ENCODE results near the gene KCNK2.

KCNK2 gene

DNA sequence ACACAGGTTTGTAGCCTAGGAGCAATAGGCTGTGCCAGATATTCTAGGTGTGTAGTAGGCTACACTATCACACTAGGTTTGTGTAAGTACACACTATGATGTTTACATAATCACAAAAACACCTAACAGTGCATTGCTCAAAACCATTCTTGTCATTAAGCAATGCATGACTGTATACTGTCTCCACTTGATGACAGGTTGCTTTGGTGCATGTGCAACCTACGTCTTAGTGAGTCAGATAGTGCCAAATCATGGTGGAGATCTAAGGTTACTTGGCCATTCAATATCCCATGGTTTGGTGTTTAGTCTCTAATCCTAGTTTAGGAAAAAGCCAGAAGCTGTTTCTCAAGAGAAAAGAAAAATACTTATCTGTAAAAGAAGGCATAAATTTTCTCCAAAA, 181.1 kb downstream of the KCNK2 start:
- no peak overlapping the region for H3K4me3 ChIP-seq (ENCODE audit: low read length)
- H4K20me1 ChIP-seq (ENCODE audit: control insufficient read depth, insufficient read depth, low read depth, low read length), result no peaks in the 10 kb centered on the region
- no peak for TF ChIP-seq EZH2phosphoT487 (IDR thresholded peaks at IDR 0.05; ENCODE audit: borderline replicate concordance, low read length)
- TF ChIP-seq, protein P1, sequence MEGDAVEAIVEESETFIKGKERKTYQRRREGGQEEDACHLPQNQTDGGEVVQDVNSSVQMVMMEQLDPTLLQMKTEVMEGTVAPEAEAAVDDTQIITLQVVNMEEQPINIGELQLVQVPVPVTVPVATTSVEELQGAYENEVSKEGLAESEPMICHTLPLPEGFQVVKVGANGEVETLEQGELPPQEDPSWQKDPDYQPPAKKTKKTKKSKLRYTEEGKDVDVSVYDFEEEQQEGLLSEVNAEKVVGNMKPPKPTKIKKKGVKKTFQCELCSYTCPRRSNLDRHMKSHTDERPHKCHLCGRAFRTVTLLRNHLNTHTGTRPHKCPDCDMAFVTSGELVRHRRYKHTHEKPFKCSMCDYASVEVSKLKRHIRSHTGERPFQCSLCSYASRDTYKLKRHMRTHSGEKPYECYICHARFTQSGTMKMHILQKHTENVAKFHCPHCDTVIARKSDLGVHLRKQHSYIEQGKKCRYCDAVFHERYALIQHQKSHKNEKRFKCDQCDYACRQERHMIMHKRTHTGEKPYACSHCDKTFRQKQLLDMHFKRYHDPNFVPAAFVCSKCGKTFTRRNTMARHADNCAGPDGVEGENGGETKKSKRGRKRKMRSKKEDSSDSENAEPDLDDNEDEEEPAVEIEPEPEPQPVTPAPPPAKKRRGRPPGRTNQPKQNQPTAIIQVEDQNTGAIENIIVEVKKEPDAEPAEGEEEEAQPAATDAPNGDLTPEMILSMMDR (IDR thresholded peaks at IDR 0.05; ENCODE audit: low read depth, low read length, poor library complexity, severe bottlenecking), result no peak
- no peak overlapping the region for H3K27ac ChIP-seq (ENCODE audit: low read depth, low read length)
- H3K79me2 ChIP-seq (ENCODE audit: control insufficient read depth, low read length), result no peaks in the 10 kb centered on the region
- H3K4me1 ChIP-seq (ENCODE audit: control insufficient read depth, low read length), result no peaks in the 10 kb centered on the region
- no peaks in the 10 kb centered on the region for H3K9me2 ChIP-seq (replicated peaks; ENCODE audit: control insufficient read depth, low read length)
- H3K4me2 ChIP-seq (ENCODE audit: low read length), result no peak overlapping the region
- no peaks in the 10 kb centered on the region for H3K9me3 ChIP-seq (ENCODE audit: control insufficient read depth, insufficient read depth, low read length)
- H3K36me3 ChIP-seq (ENCODE audit: control insufficient read depth, low read length), result no peaks in the 10 kb centered on the region
- no peaks in the 10 kb centered on the region for H3K27me3 ChIP-seq (ENCODE audit: control insufficient read depth, low read length)
- H3F3A ChIP-seq (ENCODE audit: control insufficient read depth, insufficient read depth), result no peaks in the 10 kb centered on the region

- Histone ChIP-seq H3F3A (ENCODE audit: control insufficient read depth, insufficient read depth) (no peaks in the 10 kb centered on the region), H3K4me3 (ENCODE audit: low read length) (no peak overlapping the region), H3K9me2 (replicated peaks; ENCODE audit: control insufficient read depth, low read length) (no peaks in the 10 kb centered on the region), H3K79me2 (ENCODE audit: control insufficient read depth, low read length) (no peaks in the 10 kb centered on the region), H3K36me3 (ENCODE audit: control insufficient read depth, low read length) (no peaks in the 10 kb centered on the region), H3K27ac (ENCODE audit: low read depth, low read length) (no peak overlapping the region), H3K4me2 (ENCODE audit: low read length) (no peak overlapping the region), H3K4me1 (ENCODE audit: control insufficient read depth, low read length) (no peaks in the 10 kb centered on the region), H4K20me1 (ENCODE audit: control insufficient read depth, insufficient read depth, low read depth, low read length) (no peaks in the 10 kb centered on the region), H3K27me3 (ENCODE audit: control insufficient read depth, low read length) (no peaks in the 10 kb centered on the region), H3K9me3 (ENCODE audit: control insufficient read depth, insufficient read depth, low read length) (no peaks in the 10 kb centered on the region)
- TF ChIP-seq EZH2phosphoT487 (IDR thresholded peaks at IDR 0.05; ENCODE audit: borderline replicate concordance, low read length), result no peak
- TF ChIP-seq, protein P1 (IDR thresholded peaks at IDR 0.05; ENCODE audit: low read depth, low read length, poor library complexity, severe bottlenecking), result no peak
These were observed 182.1 kb downstream of the KCNK2 start for GRCh38 chr1:215264649-215265048.

GRCh38 chr1:215267495-215267894, 185.0 kb downstream of the KCNK2 start:
- no peak overlapping the region for H3K4me3 ChIP-seq (ENCODE audit: low read length)
- TF ChIP-seq EZH2phosphoT487 (IDR thresholded peaks at IDR 0.05; ENCODE audit: borderline replicate concordance, low read length), result no peak
- H3K79me2 ChIP-seq (ENCODE audit: control insufficient read depth, low read length), result no peaks in the 10 kb centered on the region
- H3K36me3 ChIP-seq (ENCODE audit: control insufficient read depth, low read length), result no peaks in the 10 kb centered on the region
- H3K27me3 ChIP-seq (ENCODE audit: control insufficient read depth, low read length), result no peaks in the 10 kb centered on the region
- H3K4me1 ChIP-seq (ENCODE audit: control insufficient read depth, low read length), result no peaks in the 10 kb centered on the region
- H4K20me1 ChIP-seq (ENCODE audit: control insufficient read depth, insufficient read depth, low read depth, low read length), result no peaks in the 10 kb centered on the region
- H3K27ac ChIP-seq (ENCODE audit: low read depth, low read length), result no peak overlapping the region
- no peak overlapping the region for H3K4me2 ChIP-seq (ENCODE audit: low read length)
- no peaks in the 10 kb centered on the region for H3K9me2 ChIP-seq (replicated peaks; ENCODE audit: control insufficient read depth, low read length)
- no peaks in the 10 kb centered on the region for H3K9me3 ChIP-seq (ENCODE audit: control insufficient read depth, insufficient read depth, low read length)
- H3F3A ChIP-seq (ENCODE audit: control insufficient read depth, insufficient read depth), result no peaks in the 10 kb centered on the region

DNA sequence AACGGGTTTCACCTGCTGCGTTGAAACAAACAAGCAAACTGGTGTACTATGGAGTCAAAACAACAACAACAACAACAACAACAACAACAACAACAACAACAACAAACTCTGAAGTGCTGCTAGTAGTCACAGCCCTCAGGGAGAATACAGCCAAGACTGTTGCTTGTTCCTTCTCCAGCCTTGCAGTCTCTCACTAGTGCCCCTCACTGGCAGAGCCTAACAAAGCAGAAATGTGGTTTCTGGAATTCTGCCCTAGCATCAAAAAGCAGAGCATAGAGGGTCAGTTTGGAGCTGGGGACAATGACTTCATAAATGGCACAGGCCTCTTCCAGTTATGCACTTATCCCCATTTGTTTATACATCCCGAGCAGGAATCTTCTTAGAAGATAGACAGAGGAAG, 187.4 kb downstream of the KCNK2 start:
- Histone ChIP-seq H3K36me3 (ENCODE audit: control insufficient read depth, low read length) (no peaks in the 10 kb centered on the region), H3F3A (ENCODE audit: control insufficient read depth, insufficient read depth) (no peaks in the 10 kb centered on the region), H3K4me2 (ENCODE audit: low read length) (no peak overlapping the region), H3K4me1 (ENCODE audit: control insufficient read depth, low read length) (no peaks in the 10 kb centered on the region), H3K4me3 (ENCODE audit: low read length) (no peak overlapping the region), H3K9me3 (ENCODE audit: control insufficient read depth, insufficient read depth, low read length) (no peaks in the 10 kb centered on the region), H3K27me3 (ENCODE audit: control insufficient read depth, low read length) (no peaks in the 10 kb centered on the region), H3K27ac (ENCODE audit: low read depth, low read length) (no peak overlapping the region), H3K79me2 (ENCODE audit: control insufficient read depth, low read length) (no peaks in the 10 kb centered on the region), H4K20me1 (ENCODE audit: control insufficient read depth, insufficient read depth, low read depth, low read length) (no peaks in the 10 kb centered on the region), H3K9me2 (replicated peaks; ENCODE audit: control insufficient read depth, low read length) (no peaks in the 10 kb centered on the region)
- TF ChIP-seq EZH2phosphoT487 (IDR thresholded peaks at IDR 0.05; ENCODE audit: borderline replicate concordance, low read length), result no peak
- TF ChIP-seq, protein P1 (IDR thresholded peaks at IDR 0.05; ENCODE audit: low read depth, low read length, poor library complexity, severe bottlenecking), result no peak
